Central memory CD8-positive, alpha-beta T cell (primary cell): ENCODE measurements around the gene NOS1.
A peak's percentile ranks its signal among the peaks of the same experiment; 100 is the strongest.
"Not testable (repeated sequence)": the region's sequence is repeated elsewhere in the genome, so short reads cannot be mapped to it uniquely, and the experiment has no call there.

ENCODE experiments used
- ATAC-seq: fragments of 150-1000 bp; cut with Tn5 transposase; replicated peaks from 2 replicates; pipeline ENCODE4 v1.10.0; 2022; ENCODE audit warnings: mild to moderate bottlenecking, moderate FRiP score, moderate number of reproducible peaks; ENCODE audit not compliant: poor library complexity, severe bottlenecking; ENCODE audit errors: extremely low read depth
- DNase-seq, 2 donors: peaks; one replicate each; pipeline ENCODE4 v3.0.0; 2021; ENCODE audit warnings: low spot score in 2 of 2
- H3K27ac Mint-ChIP-seq: one replicate; pipeline ENCODE4 v1.8.0; 2022; ENCODE audit warnings: low read depth, mild to moderate bottlenecking, moderate library complexity, mixed read lengths
- H3K27me3 Mint-ChIP-seq: one replicate; pipeline ENCODE4 v1.8.0; 2022; ENCODE audit warnings: mixed read lengths
- H3K36me3 Mint-ChIP-seq: one replicate; pipeline ENCODE4 v1.8.0; 2022; ENCODE audit warnings: mild to moderate bottlenecking, moderate library complexity, mixed read lengths; ENCODE audit not compliant: insufficient read depth
- H3K4me1 Mint-ChIP-seq: one replicate; pipeline ENCODE4 v1.8.0; 2022; ENCODE audit warnings: mixed read lengths
- H3K4me3 Mint-ChIP-seq: one replicate; pipeline ENCODE4 v1.8.0; 2022; ENCODE audit warnings: mild to moderate bottlenecking, moderate library complexity, mixed read lengths
- H3K9me3 Mint-ChIP-seq: one replicate; pipeline ENCODE4 v1.8.0; 2022; ENCODE audit warnings: mixed read lengths

NOS1 gene

GRCh38 chr12:117227000-117227653, 134.3 kb downstream of the NOS1 start:
- Mint-ChIP-seq H3K36me3 (peaks cover 2% of the 10 kb centered on the region), H3K4me3 (no peak overlapping the region), H3K9me3 (no peaks in the 10 kb centered on the region), H3K27me3 (peaks cover 58% of the 10 kb centered on the region), H3K27ac (no peak overlapping the region), H3K4me1 (no peaks in the 10 kb centered on the region)
- ATAC-seq, result no peak
- no peak for DNase-seq

GRCh38 chr12:117226505-117226904, 134.9 kb downstream of the NOS1 start:
- Mint-ChIP-seq H3K36me3 (peaks cover 2% of the 10 kb centered on the region), H3K4me1 (no peaks in the 10 kb centered on the region), H3K9me3 (no peaks in the 10 kb centered on the region), H3K27ac (no peak overlapping the region), H3K4me3 (no peak overlapping the region), H3K27me3 (peaks cover 52% of the 10 kb centered on the region)
- ATAC-seq (no peak), DNase-seq (no peak)

- Mint-ChIP-seq H3K27me3 (peaks cover 46% of the 10 kb centered on the region), H3K27ac (no peak overlapping the region), H3K36me3 (peaks cover 2% of the 10 kb centered on the region), H3K4me3 (no peak overlapping the region), H3K4me1 (no peaks in the 10 kb centered on the region), H3K9me3 (no peaks in the 10 kb centered on the region)
- ATAC-seq (no peak), DNase-seq (no peak)
Observed at GRCh38 chr12:117225179-117225578, 136.2 kb downstream of the NOS1 start.

GRCh38 chr12:117220947-117221346, 140.5 kb downstream of the NOS1 start:
- not testable (repeated sequence) for H3K4me1 Mint-ChIP-seq, H3K9me3 Mint-ChIP-seq, DNase-seq, H3K36me3 Mint-ChIP-seq, H3K27ac Mint-ChIP-seq, ATAC-seq, H3K4me3 Mint-ChIP-seq
- peaks cover 51% of the 10 kb centered on the region for H3K27me3 Mint-ChIP-seq

GRCh38 chr12:117218149-117218548, 143.3 kb downstream of the NOS1 start:
- Mint-ChIP-seq H3K4me3 (no peak overlapping the region), H3K4me1 (no peaks in the 10 kb centered on the region), H3K27me3 (peaks cover 55% of the 10 kb centered on the region), H3K36me3 (no peaks in the 10 kb centered on the region), H3K27ac (no peak overlapping the region), H3K9me3 (no peaks in the 10 kb centered on the region)
- ATAC-seq, result no peak
- DNase-seq, result no peak

GRCh38 chr12:117216686-117217085, 144.7 kb downstream of the NOS1 start:
- Mint-ChIP-seq H3K4me1 (no peaks in the 10 kb centered on the region), H3K27ac (no peak overlapping the region), H3K36me3 (no peaks in the 10 kb centered on the region), H3K9me3 (no peaks in the 10 kb centered on the region), H3K4me3 (no peak overlapping the region), H3K27me3 (peaks cover 58% of the 10 kb centered on the region)
- DNase-seq (no peak), ATAC-seq (no peak)

- no peaks in the 10 kb centered on the region for H3K4me1 Mint-ChIP-seq
- no peak for DNase-seq
- no peak overlapping the region for H3K27ac Mint-ChIP-seq
- H3K4me3 Mint-ChIP-seq, result no peak overlapping the region
- no peak for ATAC-seq
- peaks cover 68% of the 10 kb centered on the region for H3K27me3 Mint-ChIP-seq
- no peaks in the 10 kb centered on the region for H3K36me3 Mint-ChIP-seq
- H3K9me3 Mint-ChIP-seq, result no peaks in the 10 kb centered on the region
Observed at GRCh38 chr12:117214797-117215196, 146.6 kb downstream of the NOS1 start.

- Mint-ChIP-seq H3K9me3 (no peaks in the 10 kb centered on the region), H3K27ac (no peak overlapping the region), H3K4me1 (no peaks in the 10 kb centered on the region), H3K4me3 (no peak overlapping the region), H3K27me3 (peaks cover 57% of the 10 kb centered on the region), H3K36me3 (no peaks in the 10 kb centered on the region)
- ATAC-seq (no peak), DNase-seq (no peak)
Observed at GRCh38 chr12:117213295-117213808, 148.1 kb downstream of the NOS1 start.

- H3K4me3 Mint-ChIP-seq, result no peak overlapping the region
- no peak overlapping the region for H3K27ac Mint-ChIP-seq
- no peaks in the 10 kb centered on the region for H3K36me3 Mint-ChIP-seq
- peaks cover 59% of the 10 kb centered on the region for H3K27me3 Mint-ChIP-seq
- DNase-seq (peak; percentile 34 to 42), ATAC-seq (peak; percentile 54)
- no peaks in the 10 kb centered on the region for H3K9me3 Mint-ChIP-seq
- no peaks in the 10 kb centered on the region for H3K4me1 Mint-ChIP-seq
Observed at GRCh38 chr12:117212563-117213190, 148.7 kb downstream of the NOS1 start.

GRCh38 chr12:117210266-117210918, 151.0 kb downstream of the NOS1 start:
- ATAC-seq, result no peak
- DNase-seq, result no peak
- Mint-ChIP-seq H3K27me3 (peaks cover 57% of the 10 kb centered on the region), H3K4me3 (no peak overlapping the region), H3K9me3 (no peaks in the 10 kb centered on the region), H3K27ac (no peak overlapping the region), H3K36me3 (no peaks in the 10 kb centered on the region), H3K4me1 (no peaks in the 10 kb centered on the region)

GRCh38 chr12:117209626-117210025, 151.8 kb downstream of the NOS1 start:
- Mint-ChIP-seq H3K36me3 (no peaks in the 10 kb centered on the region), H3K27ac (no peak overlapping the region), H3K9me3 (no peaks in the 10 kb centered on the region), H3K4me1 (no peaks in the 10 kb centered on the region), H3K27me3 (peaks cover 58% of the 10 kb centered on the region), H3K4me3 (no peak overlapping the region)
- DNase-seq, result no peak
- no peak for ATAC-seq

- ATAC-seq (no peak), DNase-seq (no peak)
- Mint-ChIP-seq H3K36me3 (no peaks in the 10 kb centered on the region), H3K4me3 (no peak overlapping the region), H3K9me3 (no peaks in the 10 kb centered on the region), H3K27ac (no peak overlapping the region), H3K27me3 (peaks cover 52% of the 10 kb centered on the region), H3K4me1 (no peaks in the 10 kb centered on the region)
Observed at GRCh38 chr12:117208811-117209455, 152.5 kb downstream of the NOS1 start.
